Endothelial cell of umbilical vein (primary cell): ENCODE results near the gene SLC15A3. TPM values are rescaled to one million over a fixed set of nuclear protein-coding genes. Genes with fewer than 3 reads are reported as not detected.

ENCODE experiments used
- BruUV-seq: library from RNA; stranded (reverse); fragments of 400-500 nt; replicated peaks from 2 replicates; lab custom pipeline; 2021; lab: Mats Ljungman, UMichigan
- CTCF ChIA-PET: fragments of 300-600, 350-600 bp; sonication (Branson Sonifier 250); formaldehyde crosslinking; loops from one replicate; lab custom pipeline; 2021; ENCODE audit warnings: antibody characterized with exemption, inconsistent platforms; lab: Charles Lee
- POLR2A ChIA-PET: fragments of 300-600, 350-600 bp; sonication (Branson Sonifier 250); formaldehyde crosslinking; loops from one replicate; lab custom pipeline; 2021; ENCODE audit warnings: antibody characterized with exemption, inconsistent platforms; lab: Charles Lee
- DNase-seq: peaks from one replicate; pipeline ENCODE4 v3.0.0-alpha.2; 2011; ENCODE audit warnings: low read depth, low spot score
- FAIRE-seq: peaks from 2 replicates; lab custom pipeline; 2011; peaks lifted over from hg19 to GRCh38; lab: Jason Lieb, UNC
- H2AFZ ChIP-seq: 2 replicates; pipeline ENCODE4 v1.6.0; 2012; ENCODE audit warnings: low read depth, low read length, control low read depth, inconsistent platforms
- H3K27ac ChIP-seq: 2 replicates; pipeline ENCODE4 v1.5.1; 2011; ENCODE audit warnings: low read depth, mild to moderate bottlenecking, control low read depth, low read length, moderate library complexity; ENCODE audit not compliant: insufficient read depth
- H3K27me3 ChIP-seq, 2 experiments: 2 replicates each; pipeline versions ENCODE4 v1.6.0 to v1.6.1; 2011; ENCODE audit warnings: low read length in 2 of 2, mixed read lengths in 1 of 2; ENCODE audit not compliant: control insufficient read depth in 2 of 2, insufficient read depth in 2 of 2
- H3K36me3 ChIP-seq, 2 experiments: 2 replicates in 1 of 2; 3 replicates in 1 of 2; pipeline ENCODE4 v1.5.1; 2011; ENCODE audit warnings: low read length in 2 of 2, mild to moderate bottlenecking in 1 of 2, moderate library complexity in 1 of 2; ENCODE audit not compliant: control insufficient read depth in 2 of 2, insufficient read depth in 2 of 2; ENCODE audit errors: extremely low read depth in 1 of 2
- H3K4me1 ChIP-seq: 3 replicates; pipeline ENCODE4 v1.5.1; 2011; ENCODE audit warnings: mild to moderate bottlenecking, low read length; ENCODE audit not compliant: control insufficient read depth, insufficient read depth; ENCODE audit errors: extremely low read depth
- H3K4me2 ChIP-seq: 2 replicates; pipeline ENCODE4 v1.6.1; 2011; ENCODE audit warnings: low read length, control low read depth, mixed read lengths; ENCODE audit not compliant: insufficient read depth
- H3K4me3 ChIP-seq, 3 experiments: fragments of 200-600 bp in 1 of 3; sonication (generic), shearing (Covaris generic) in 1 of 3; replicated peaks in 1 of 3; 2 replicates each; pipeline ENCODE4 v1.5.1; 2011 to 2016; ENCODE audit warnings: control low read depth in 3 of 3, low read length in 3 of 3, mild to moderate bottlenecking in 2 of 3, inconsistent platforms in 1 of 3, low read depth in 1 of 3, moderate library complexity in 1 of 3; ENCODE audit not compliant: insufficient read depth in 1 of 3
- H3K79me2 ChIP-seq: 2 replicates; pipeline ENCODE4 v1.6.0; 2012; ENCODE audit warnings: low read length, inconsistent platforms; ENCODE audit not compliant: control insufficient read depth, insufficient read depth
- H3K9ac ChIP-seq: replicated peaks from 2 replicates; pipeline ENCODE3; 2011; ENCODE audit warnings: low read length, control low read depth; ENCODE audit not compliant: insufficient read depth; ENCODE audit errors: extremely low read depth
- H3K9me1 ChIP-seq: replicated peaks from 3 replicates; pipeline ENCODE4 v1.6.0; 2011; ENCODE audit warnings: mild to moderate bottlenecking, low read length; ENCODE audit not compliant: control insufficient read depth, insufficient read depth; ENCODE audit errors: extremely low read depth
- H3K9me3 ChIP-seq: replicated peaks from 2 replicates; pipeline ENCODE4 v1.5.1; 2012; ENCODE audit warnings: low read length, inconsistent platforms; ENCODE audit not compliant: control insufficient read depth, insufficient read depth
- H4K20me1 ChIP-seq: replicated peaks from 2 replicates; pipeline ENCODE3; 2011; ENCODE audit warnings: mild to moderate bottlenecking, low read length; ENCODE audit not compliant: control insufficient read depth, insufficient read depth; ENCODE audit errors: extremely low read depth
- CTCF ChIP-seq, 2 donors: IDR thresholded peaks; 1 replicate in 1 of 2; 2 replicates in 1 of 2; pipeline ENCODE4 v1.5.1; 2011; ENCODE audit warnings: low read length in 2 of 2, mild to moderate bottlenecking in 2 of 2, moderate library complexity in 2 of 2, control low read depth in 1 of 2, inconsistent platforms in 1 of 2, low read depth in 1 of 2; ENCODE audit not compliant: insufficient read depth in 1 of 2; ENCODE audit errors: extremely low read depth in 1 of 2
- EZH2 ChIP-seq: IDR thresholded peaks from 2 replicates; pipeline ENCODE4 v1.6.1; 2012; ENCODE audit warnings: borderline replicate concordance, low read depth, mild to moderate bottlenecking, moderate library complexity, low read length, inconsistent platforms; ENCODE audit not compliant: severe bottlenecking
- FOS ChIP-seq: IDR thresholded peaks from 2 replicates; pipeline ENCODE4 v1.6.1; 2011; ENCODE audit warnings: mild to moderate bottlenecking, low read length, moderate library complexity, borderline replicate concordance; ENCODE audit not compliant: insufficient read depth
- GATA2 ChIP-seq: IDR thresholded peaks from 2 replicates; pipeline ENCODE4 v1.7.0; 2011; ENCODE audit warnings: low read depth, mild to moderate bottlenecking, moderate library complexity, mixed read lengths, low read length; ENCODE audit not compliant: insufficient read length, insufficient read depth
- JUN ChIP-seq: IDR thresholded peaks from 2 replicates; pipeline ENCODE4 v1.6.1; 2011; ENCODE audit warnings: borderline replicate concordance, low read depth; ENCODE audit not compliant: insufficient read length, insufficient read depth
- MAX ChIP-seq: IDR thresholded peaks from 2 replicates; pipeline ENCODE4 v1.6.1; 2011; ENCODE audit not compliant: insufficient read depth, insufficient read length
- MYC ChIP-seq: IDR thresholded peaks from one replicate; pipeline ENCODE4 v1.6.1; 2011; ENCODE audit warnings: mild to moderate bottlenecking, low read depth, low read length
- POLR2A ChIP-seq: IDR thresholded peaks from 2 replicates; pipeline ENCODE4 v1.6.1; 2012; ENCODE audit warnings: low read depth, mild to moderate bottlenecking, control low read depth, low read length
- POLR2AphosphoS5 ChIP-seq: IDR thresholded peaks from 2 replicates; pipeline ENCODE4 v1.6.1; 2012; ENCODE audit warnings: low read depth, mild to moderate bottlenecking, control low read depth, low read length, moderate library complexity; ENCODE audit not compliant: insufficient read depth
- dilution Hi-C: fragments of 300-500 bp; cut with MboI; formaldehyde crosslinking; loops from one replicate; pipeline ENCODE4 v1.15.0; 2019; ENCODE audit warnings: low sequenced_read_pairs; ENCODE audit not compliant: extremely low pct_ligation_motif_present
- intact Hi-C: fragments of 100-400 bp; cut with micrococcal nuclease; formaldehyde crosslinking; loops from one replicate; pipeline ENCODE4 v1.10.0; 2022
- polyA plus RNA-seq, 4 experiments: library from polyadenylated mRNA; depleted of rRNA in 3 of 4; stranded (reverse) in 3 of 4; unstranded in 1 of 4; fragments of >200 nt; gene quantifications; 2 replicates each; pipeline versions ENCODE4 v1.2.1 to v1.2.3, GENCODE V29; 2011 to 2012; ENCODE audit warnings: missing spikeins in 1 of 4
- total RNA-seq: library from RNA; stranded (reverse); gene quantifications from 2 replicates; pipeline ENCODE4 v1.2.3, GENCODE V29; 2021

SLC15A3 gene
- total and polyA plus RNA-seq, 2 donors (not counting 3 experiments of a cell fraction or from before 2014, with no cell fraction given) = 3.3 to 4.4 TPM

GRCh38 chr11:60939855-60940254 lies 12.1 kb downstream of the SLC15A3 start:
- peaks cover 0 to 6% of the 10 kb centered on the region in 2 experiments for H3K36me3 ChIP-seq
- CTCF ChIA-PET = interaction anchor here (0.8 to 2.7 kb wide), 9 partner anchors 12 to 164 kb away, joined by 3 to 10 read pairs (median 4); no protein-coding TSS in a partner anchor
- H3K9ac ChIP-seq = no peak overlapping the region
- H2AFZ ChIP-seq = no peak overlapping the region
- no TSS peak for BruUV-seq
- H3K9me3 ChIP-seq = no peaks in the 10 kb centered on the region
- FAIRE-seq = no peak
- dilution Hi-C loops = no loop called here
- H3K4me3 ChIP-seq = no peak overlapping the region
- H3K9me1 ChIP-seq = no peaks in the 10 kb centered on the region
- H3K27me3 ChIP-seq = no peaks in the 10 kb centered on the region
- no peak overlapping the region for H3K4me2 ChIP-seq
- peaks cover 8% of the 10 kb centered on the region for H3K4me1 ChIP-seq
- H3K27ac ChIP-seq = no peak overlapping the region
- intact Hi-C loops = no loop called here
- POLR2A ChIA-PET = interaction anchor here (0.6 kb wide), 2 partner anchors 14 to 111 kb away, joined by 3 to 5 read pairs; no protein-coding TSS in a partner anchor
- DNase-seq = no peak
- H3K79me2 ChIP-seq = no peaks in the 10 kb centered on the region
- no peak for TF ChIP-seq EZH2
- H4K20me1 ChIP-seq = no peaks in the 10 kb centered on the region

- no peak overlapping the region for H3K4me3 ChIP-seq
- no peaks in the 10 kb centered on the region for H4K20me1 ChIP-seq
- H3K9ac ChIP-seq = no peak overlapping the region
- dilution Hi-C loops (no loop called here), intact Hi-C loops (no loop called here)
- TF ChIP-seq GATA2 = no peak
- TF ChIP-seq EZH2 = no peak
- no peak for TF ChIP-seq POLR2A
- no peak for TF ChIP-seq POLR2AphosphoS5
- TF ChIP-seq FOS = no peak
- TF ChIP-seq MYC = no peak
- no peak for TF ChIP-seq JUN
- no peak for TF ChIP-seq MAX
- no peak for TF ChIP-seq CTCF (IDR thresholded peaks at IDR 0.05; ENCODE audit: extremely low read depth in 1 of 2, insufficient read depth in 1 of 2, low read depth in 1 of 2, low read length in 2 of 2)
- no peaks in the 10 kb centered on the region for H3K27me3 ChIP-seq
- DNase-seq (no peak), FAIRE-seq (no peak)
- no peaks in the 10 kb centered on the region for H3K9me3 ChIP-seq
- H3K4me1 ChIP-seq = peaks cover 8% of the 10 kb centered on the region
- no peaks in the 10 kb centered on the region for H3K9me1 ChIP-seq
- BruUV-seq = no TSS peak
- ChIA-PET POLR2A (no interaction called here), CTCF (interaction anchor here (1.1 to 2.7 kb wide), 4 partner anchors 14 to 108 kb away, joined by 4 to 10 read pairs (median 8); no protein-coding TSS in a partner anchor)
- H3K27ac ChIP-seq = no peak overlapping the region
- H3K36me3 ChIP-seq = peaks cover 0 to 7% of the 10 kb centered on the region in 2 experiments
- H2AFZ ChIP-seq = no peak overlapping the region
- H3K79me2 ChIP-seq = no peaks in the 10 kb centered on the region
- no peak overlapping the region for H3K4me2 ChIP-seq
Observed at GRCh38 chr11:60939301-60939700, 12.7 kb downstream of the SLC15A3 start.
